Astrocyte (in vitro differentiated cells and primary cell): ENCODE measurements around the gene AGTPBP1.

Source experiments
- EZH2 ChIP-seq: IDR thresholded peaks from 2 replicates; pipeline ENCODE4 v1.6.1; 2012; ENCODE audit warnings: mild to moderate bottlenecking, low read length, inconsistent platforms; ENCODE audit not compliant: insufficient read depth
- TF ChIP-seq, protein P1 (sequence below): IDR thresholded peaks from 2 replicates; pipeline ENCODE4 v1.5.1; 2011; ENCODE audit warnings: low read depth, mild to moderate bottlenecking, inconsistent platforms, low read length, moderate library complexity; ENCODE audit not compliant: insufficient read depth

DNA sequence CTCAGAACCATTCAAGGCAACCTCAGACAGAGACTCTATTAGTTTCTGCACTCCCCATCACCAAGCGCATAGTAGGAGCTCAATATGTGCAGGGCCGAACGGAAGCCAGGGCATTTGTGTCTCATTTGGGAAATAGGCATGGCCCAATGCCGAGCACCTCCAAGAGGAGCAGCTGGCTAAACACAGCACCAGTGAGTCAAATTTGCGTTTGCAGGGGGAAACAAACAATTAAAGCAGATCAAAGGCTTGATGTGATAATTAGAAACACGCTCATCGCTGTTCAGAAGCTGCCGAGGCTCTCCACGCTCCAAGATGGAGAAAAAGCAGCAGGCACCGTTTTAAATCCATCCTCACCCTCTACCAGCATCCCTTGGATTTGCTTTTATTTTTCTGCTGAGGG is 225.3 kb downstream of the AGTPBP1 start:
- TF ChIP-seq, protein P1, sequence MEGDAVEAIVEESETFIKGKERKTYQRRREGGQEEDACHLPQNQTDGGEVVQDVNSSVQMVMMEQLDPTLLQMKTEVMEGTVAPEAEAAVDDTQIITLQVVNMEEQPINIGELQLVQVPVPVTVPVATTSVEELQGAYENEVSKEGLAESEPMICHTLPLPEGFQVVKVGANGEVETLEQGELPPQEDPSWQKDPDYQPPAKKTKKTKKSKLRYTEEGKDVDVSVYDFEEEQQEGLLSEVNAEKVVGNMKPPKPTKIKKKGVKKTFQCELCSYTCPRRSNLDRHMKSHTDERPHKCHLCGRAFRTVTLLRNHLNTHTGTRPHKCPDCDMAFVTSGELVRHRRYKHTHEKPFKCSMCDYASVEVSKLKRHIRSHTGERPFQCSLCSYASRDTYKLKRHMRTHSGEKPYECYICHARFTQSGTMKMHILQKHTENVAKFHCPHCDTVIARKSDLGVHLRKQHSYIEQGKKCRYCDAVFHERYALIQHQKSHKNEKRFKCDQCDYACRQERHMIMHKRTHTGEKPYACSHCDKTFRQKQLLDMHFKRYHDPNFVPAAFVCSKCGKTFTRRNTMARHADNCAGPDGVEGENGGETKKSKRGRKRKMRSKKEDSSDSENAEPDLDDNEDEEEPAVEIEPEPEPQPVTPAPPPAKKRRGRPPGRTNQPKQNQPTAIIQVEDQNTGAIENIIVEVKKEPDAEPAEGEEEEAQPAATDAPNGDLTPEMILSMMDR = no peak
- no peak for TF ChIP-seq EZH2
